ENCODE data around the gene CFDP1. TPM values are rescaled to one million over a fixed set of nuclear protein-coding genes. Genes with fewer than 3 reads are reported as not detected.
A peak's percentile ranks its signal among the peaks of the same experiment; 100 is the strongest.

Gene CFDP1
- total RNA-seq, 1 experiment from 2014 or later = 64.1 TPM

DNA sequence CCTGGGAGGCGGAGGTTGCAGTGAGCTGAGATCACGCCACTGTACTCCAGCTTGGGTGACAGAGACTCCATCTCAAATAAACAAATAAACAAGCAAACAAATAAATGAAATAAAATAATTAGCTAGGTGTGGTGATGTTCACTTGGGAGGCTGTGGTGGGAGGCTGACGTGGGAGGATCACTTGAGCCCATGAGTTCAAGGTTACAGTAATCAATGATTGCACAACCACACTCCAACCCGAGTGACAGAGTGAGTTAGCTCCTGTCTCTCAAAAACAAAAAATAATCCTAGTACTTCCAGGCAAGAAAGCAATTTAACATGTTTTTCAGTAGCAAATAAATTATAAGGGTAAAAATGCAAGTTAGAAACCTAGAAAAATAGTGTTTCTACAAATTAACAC, 26.4 kb downstream of the CFDP1 start:
- no peak for TF ChIP-seq CTCF (IDR thresholded peaks at IDR 0.05; ENCODE audit: unreplicated experiment)
- CTCF ChIA-PET = no interaction called here
- peaks cover 30% of the 10 kb centered on the region for H3K36me3 Mint-ChIP-seq (ENCODE audit: insufficient read depth, unreplicated experiment)
- no peak overlapping the region for H3K27ac Mint-ChIP-seq (ENCODE audit: unreplicated experiment)
- no peak overlapping the region for H3K4me3 Mint-ChIP-seq (ENCODE audit: low read depth, unreplicated experiment)
- BruUV-seq (replicated peaks) = no TSS peak
- no peak for DNase-seq
- H3K9me3 Mint-ChIP-seq (ENCODE audit: low read depth, unreplicated experiment) = no peaks in the 10 kb centered on the region
- intact Hi-C loops (cut with micrococcal nuclease; ENCODE audit: unreplicated experiment) = no loop called here
- H3K4me1 Mint-ChIP-seq (ENCODE audit: low read depth, unreplicated experiment) = no peaks in the 10 kb centered on the region
- H3K27me3 Mint-ChIP-seq (ENCODE audit: unreplicated experiment) = no peaks in the 10 kb centered on the region

DNA sequence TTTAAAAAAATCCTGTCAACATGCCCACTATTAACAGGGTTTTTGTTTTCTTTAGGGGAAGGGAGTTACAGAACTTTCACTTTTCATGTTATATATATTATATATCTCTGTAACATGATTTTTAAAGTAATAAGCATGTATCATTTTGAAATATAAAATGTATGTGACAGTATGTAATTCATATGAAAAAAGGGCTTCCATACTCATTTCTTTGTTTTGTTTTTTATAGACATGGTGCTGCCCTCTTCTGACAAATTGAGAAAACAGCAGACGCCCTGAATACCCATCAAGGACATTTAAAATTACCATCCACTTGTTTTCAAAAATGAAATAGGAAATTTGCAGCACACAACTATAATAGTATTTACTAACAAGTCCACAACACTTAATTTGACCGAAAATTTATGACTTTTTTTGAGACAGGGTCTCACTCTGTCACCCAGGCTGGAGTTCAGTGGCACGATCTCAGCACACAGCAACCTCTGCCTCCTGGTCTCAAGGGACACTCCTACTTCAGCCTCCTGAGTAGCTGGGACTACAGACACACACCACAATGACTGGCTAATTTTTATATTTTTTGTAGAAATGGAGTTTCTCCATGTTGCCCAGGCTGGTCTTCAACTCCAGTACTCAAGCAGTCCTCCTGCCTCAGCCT, 30.4 kb downstream of the CFDP1 start:
- CTCF ChIA-PET = interaction anchor here (0.9 kb wide), 1 partner anchor 204 kb away, joined by 11 read pairs; no protein-coding TSS in a partner anchor
- DNase-seq = peak; percentile 18
- Mint-ChIP-seq H3K27ac (ENCODE audit: unreplicated experiment) (no peak overlapping the region), H3K4me3 (ENCODE audit: low read depth, unreplicated experiment) (no peak overlapping the region), H3K4me1 (ENCODE audit: low read depth, unreplicated experiment) (no peaks in the 10 kb centered on the region), H3K36me3 (ENCODE audit: insufficient read depth, unreplicated experiment) (peaks cover 22% of the 10 kb centered on the region), H3K27me3 (ENCODE audit: unreplicated experiment) (no peaks in the 10 kb centered on the region), H3K9me3 (ENCODE audit: low read depth, unreplicated experiment) (no peaks in the 10 kb centered on the region)
- peak; percentile 70 for TF ChIP-seq CTCF (IDR thresholded peaks at IDR 0.05; ENCODE audit: unreplicated experiment)
- intact Hi-C loops (cut with micrococcal nuclease; ENCODE audit: unreplicated experiment) = loop anchor here (1.0 kb wide), 1 partner anchor 204 kb away; no protein-coding TSS in a partner anchor
- no TSS peak for BruUV-seq (replicated peaks)

GRCh38 chr16:75402159-75402820, 31.0 kb downstream of the CFDP1 start:
- no peaks in the 10 kb centered on the region for H3K9me3 Mint-ChIP-seq (ENCODE audit: low read depth, unreplicated experiment)
- no peak overlapping the region for H3K4me3 Mint-ChIP-seq (ENCODE audit: low read depth, unreplicated experiment)
- CTCF ChIA-PET = interaction anchor here (0.9 kb wide), 1 partner anchor 203 kb away, joined by 11 read pairs; no protein-coding TSS in a partner anchor
- BruUV-seq (replicated peaks) = no TSS peak
- no peaks in the 10 kb centered on the region for H3K4me1 Mint-ChIP-seq (ENCODE audit: low read depth, unreplicated experiment)
- intact Hi-C loops (cut with micrococcal nuclease; ENCODE audit: unreplicated experiment) = no loop called here
- H3K27me3 Mint-ChIP-seq (ENCODE audit: unreplicated experiment) = no peaks in the 10 kb centered on the region
- DNase-seq = no peak
- H3K27ac Mint-ChIP-seq (ENCODE audit: unreplicated experiment) = no peak overlapping the region
- H3K36me3 Mint-ChIP-seq (ENCODE audit: insufficient read depth, unreplicated experiment) = peaks cover 22% of the 10 kb centered on the region
- TF ChIP-seq CTCF (IDR thresholded peaks at IDR 0.05; ENCODE audit: unreplicated experiment) = no peak

DNA sequence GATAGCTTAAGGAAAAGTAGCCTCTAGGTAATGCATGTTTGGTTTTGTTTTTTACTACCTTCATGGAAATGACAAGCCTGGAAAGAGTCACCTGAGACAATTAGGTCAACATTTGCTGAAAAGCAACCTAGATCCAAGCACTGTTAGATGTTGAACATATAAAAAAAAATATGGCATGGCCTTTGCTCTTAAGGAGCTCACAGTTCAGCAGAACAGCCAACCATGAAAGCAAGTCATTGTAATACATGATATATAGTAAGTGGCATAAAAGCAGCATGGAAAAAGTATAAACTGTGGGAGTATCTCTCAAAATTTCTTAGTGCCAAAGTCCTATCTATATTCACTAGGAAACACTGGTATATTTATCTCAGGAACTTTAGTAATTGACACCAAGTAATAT, 31.6 kb downstream of the CFDP1 start:
- CTCF ChIA-PET = interaction anchor here (0.5 to 0.9 kb wide), 3 partner anchors 95 to 202 kb away, joined by 3 to 11 read pairs (median 4); no protein-coding TSS in a partner anchor
- Mint-ChIP-seq H3K36me3 (ENCODE audit: insufficient read depth, unreplicated experiment) (peaks cover 22% of the 10 kb centered on the region), H3K4me1 (ENCODE audit: low read depth, unreplicated experiment) (no peaks in the 10 kb centered on the region), H3K27me3 (ENCODE audit: unreplicated experiment) (no peaks in the 10 kb centered on the region), H3K9me3 (ENCODE audit: low read depth, unreplicated experiment) (no peaks in the 10 kb centered on the region), H3K4me3 (ENCODE audit: low read depth, unreplicated experiment) (no peak overlapping the region), H3K27ac (ENCODE audit: unreplicated experiment) (no peak overlapping the region)
- intact Hi-C loops (cut with micrococcal nuclease; ENCODE audit: unreplicated experiment) = no loop called here
- no TSS peak for BruUV-seq (replicated peaks)
- DNase-seq = no peak
- TF ChIP-seq CTCF (IDR thresholded peaks at IDR 0.05; ENCODE audit: unreplicated experiment) = no peak

Data from Calu3 (cell line).